Activated naive CD8-positive, alpha-beta T cell treated with anti-CD3 and anti-CD28 coated beads for 36 hours (primary cell): ENCODE results near the gene GRIA1. TPM values are rescaled to one million over a fixed set of nuclear protein-coding genes. Genes with fewer than 3 reads are reported as not detected.

Source experiments
- DNase-seq: peaks from one replicate; pipeline ENCODE4 v3.0.0; 2021
- H3K27ac Mint-ChIP-seq: one replicate; pipeline ENCODE4 v1.8.0; 2022; ENCODE audit warnings: mild to moderate bottlenecking, moderate library complexity, mixed read lengths
- H3K27me3 Mint-ChIP-seq: one replicate; pipeline ENCODE4 v1.8.0; 2022; ENCODE audit warnings: mild to moderate bottlenecking, mixed read lengths
- H3K36me3 Mint-ChIP-seq: one replicate; pipeline ENCODE4 v1.8.0; 2021; ENCODE audit warnings: mild to moderate bottlenecking, mixed read lengths
- H3K4me1 Mint-ChIP-seq: one replicate; pipeline ENCODE4 v1.8.0; 2021; ENCODE audit warnings: mixed read lengths
- H3K4me3 Mint-ChIP-seq: one replicate; pipeline ENCODE4 v1.8.0; 2022; ENCODE audit warnings: mild to moderate bottlenecking, moderate library complexity, mixed read lengths
- H3K9me3 Mint-ChIP-seq: one replicate; pipeline ENCODE4 v1.8.0; 2022; ENCODE audit warnings: mixed read lengths
- total RNA-seq, 2 experiments: library from RNA; stranded (reverse); gene quantifications; one replicate each; pipeline ENCODE4 v1.2.3, GENCODE V29; 2021

Gene GRIA1
- total RNA-seq, 2 experiments from 2014 or later = not detected

- no peak overlapping the region for H3K4me3 Mint-ChIP-seq
- no peaks in the 10 kb centered on the region for H3K4me1 Mint-ChIP-seq
- DNase-seq = no peak
- no peaks in the 10 kb centered on the region for H3K9me3 Mint-ChIP-seq
- no peaks in the 10 kb centered on the region for H3K27me3 Mint-ChIP-seq
- no peaks in the 10 kb centered on the region for H3K36me3 Mint-ChIP-seq
- H3K27ac Mint-ChIP-seq = no peak overlapping the region
These were observed 179.6 kb downstream of the GRIA1 start for GRCh38 chr5:153670101-153670500.

DNA sequence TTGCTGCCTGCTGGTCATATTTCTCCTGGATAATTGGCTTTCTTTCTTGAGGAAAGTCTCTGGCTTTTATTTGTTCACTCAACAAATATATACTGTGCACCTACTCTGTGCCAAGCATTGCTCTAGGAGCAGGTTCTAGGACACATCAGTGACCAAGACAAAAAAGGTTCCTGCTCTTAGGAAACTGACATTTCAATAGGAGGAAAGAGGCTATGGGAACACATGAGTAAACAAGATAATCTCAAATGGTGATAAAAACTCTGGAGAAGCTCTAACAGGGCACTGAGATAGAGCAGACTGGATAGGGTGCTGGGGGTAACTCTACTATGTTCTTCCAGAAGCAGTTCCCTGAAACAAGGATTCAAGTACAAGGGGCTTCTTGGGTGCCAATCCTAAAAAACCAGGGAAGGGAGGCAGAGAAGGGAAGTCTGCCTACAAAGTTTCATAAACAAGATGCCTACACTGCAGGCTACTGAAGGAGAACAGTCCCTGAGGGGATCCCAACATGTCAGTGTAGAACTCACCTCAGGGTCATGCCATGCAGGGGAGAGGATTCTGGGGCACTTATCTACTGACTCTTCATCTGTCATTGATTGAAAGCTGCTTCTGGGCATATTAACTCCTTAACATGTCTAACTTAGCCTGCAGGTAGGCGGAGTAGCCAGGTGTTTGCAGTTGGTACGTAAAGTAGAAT lies 181.3 kb downstream of the GRIA1 start:
- DNase-seq = no peak
- Mint-ChIP-seq H3K9me3 (no peaks in the 10 kb centered on the region), H3K4me1 (no peaks in the 10 kb centered on the region), H3K4me3 (no peak overlapping the region), H3K27ac (no peak overlapping the region), H3K36me3 (no peaks in the 10 kb centered on the region), H3K27me3 (no peaks in the 10 kb centered on the region)

DNA sequence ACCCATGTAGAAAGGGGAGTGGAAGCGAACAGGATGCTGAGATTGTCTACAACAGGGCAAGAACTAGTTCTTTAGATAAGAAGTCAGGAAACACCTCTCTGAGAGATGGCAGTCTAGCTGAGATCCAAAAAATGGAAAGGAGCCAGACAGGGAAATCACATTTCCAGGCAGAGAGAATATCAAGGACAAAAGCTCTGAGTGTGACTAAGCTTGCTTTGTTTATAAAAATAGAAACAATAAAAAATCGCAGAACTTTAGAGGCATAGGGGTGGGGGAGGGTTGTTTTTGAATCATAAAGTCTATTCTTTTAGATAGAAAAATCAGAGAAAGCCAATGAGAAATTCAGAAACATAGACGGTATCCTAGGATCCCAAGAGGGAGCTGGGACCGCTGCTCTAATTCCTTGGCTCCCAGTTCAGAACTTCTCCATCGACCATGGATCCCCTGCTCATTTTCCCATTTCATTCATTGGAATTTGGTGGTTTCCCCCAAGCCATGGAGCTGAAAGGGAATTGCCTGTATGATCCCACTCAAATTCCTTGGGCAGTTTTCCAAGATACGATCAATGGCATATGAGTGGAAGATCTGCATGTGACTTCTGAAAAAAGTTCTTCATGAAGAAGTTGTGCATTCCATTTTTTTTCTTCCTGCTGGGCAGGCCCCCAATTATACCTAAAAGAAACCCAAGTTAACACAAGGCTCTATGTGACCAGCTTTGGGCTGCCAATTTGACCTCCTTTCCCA lies 182.0 kb downstream of the GRIA1 start:
- Mint-ChIP-seq H3K27me3 (no peaks in the 10 kb centered on the region), H3K27ac (no peak overlapping the region), H3K9me3 (no peaks in the 10 kb centered on the region), H3K4me3 (no peak overlapping the region), H3K36me3 (no peaks in the 10 kb centered on the region), H3K4me1 (no peaks in the 10 kb centered on the region)
- no peak for DNase-seq

DNA sequence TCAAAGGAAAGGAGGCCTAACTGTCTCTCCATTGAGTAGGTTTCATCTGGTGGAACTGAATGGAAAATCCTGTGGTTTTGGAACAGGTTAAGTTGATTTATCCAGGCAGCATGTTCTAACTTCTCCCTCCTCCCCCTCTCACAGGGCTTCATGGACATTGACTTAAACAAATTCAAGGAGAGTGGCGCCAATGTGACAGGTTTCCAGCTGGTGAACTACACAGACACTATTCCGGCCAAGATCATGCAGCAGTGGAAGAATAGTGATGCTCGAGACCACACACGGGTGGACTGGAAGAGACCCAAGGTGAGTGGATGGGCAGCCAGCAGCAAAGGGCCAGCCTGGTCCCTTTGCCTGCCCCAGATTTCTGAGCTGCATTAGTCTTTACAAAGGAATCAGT lies 183.9 kb downstream of the GRIA1 start:
- Mint-ChIP-seq H3K27ac (no peak overlapping the region), H3K27me3 (no peaks in the 10 kb centered on the region), H3K36me3 (no peaks in the 10 kb centered on the region), H3K4me3 (no peak overlapping the region), H3K9me3 (no peaks in the 10 kb centered on the region), H3K4me1 (no peaks in the 10 kb centered on the region)
- no peak for DNase-seq

GRCh38 chr5:153676406-153676805 lies 185.9 kb downstream of the GRIA1 start:
- Mint-ChIP-seq H3K27me3 (no peaks in the 10 kb centered on the region), H3K4me3 (no peak overlapping the region), H3K27ac (no peak overlapping the region), H3K36me3 (no peaks in the 10 kb centered on the region), H3K4me1 (no peaks in the 10 kb centered on the region), H3K9me3 (peaks cover 2% of the 10 kb centered on the region)
- no peak for DNase-seq

DNA sequence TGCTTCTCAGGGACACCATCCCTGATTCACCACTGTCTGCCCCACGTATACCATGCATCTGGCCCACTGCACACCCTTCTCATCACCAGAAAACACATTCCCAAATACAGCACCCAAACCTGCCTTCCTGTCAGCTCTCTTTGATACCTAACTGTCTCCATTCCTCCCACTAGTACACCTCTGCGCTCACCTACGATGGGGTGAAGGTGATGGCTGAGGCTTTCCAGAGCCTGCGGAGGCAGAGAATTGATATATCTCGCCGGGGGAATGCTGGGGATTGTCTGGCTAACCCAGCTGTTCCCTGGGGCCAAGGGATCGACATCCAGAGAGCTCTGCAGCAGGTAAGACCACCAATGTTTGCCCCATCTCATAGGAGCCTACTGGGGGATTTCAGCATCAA lies 186.4 kb downstream of the GRIA1 start:
- Mint-ChIP-seq H3K4me3 (no peak overlapping the region), H3K36me3 (no peaks in the 10 kb centered on the region), H3K27ac (no peak overlapping the region), H3K9me3 (peaks cover 2% of the 10 kb centered on the region), H3K4me1 (no peaks in the 10 kb centered on the region), H3K27me3 (no peaks in the 10 kb centered on the region)
- DNase-seq = no peak

DNA sequence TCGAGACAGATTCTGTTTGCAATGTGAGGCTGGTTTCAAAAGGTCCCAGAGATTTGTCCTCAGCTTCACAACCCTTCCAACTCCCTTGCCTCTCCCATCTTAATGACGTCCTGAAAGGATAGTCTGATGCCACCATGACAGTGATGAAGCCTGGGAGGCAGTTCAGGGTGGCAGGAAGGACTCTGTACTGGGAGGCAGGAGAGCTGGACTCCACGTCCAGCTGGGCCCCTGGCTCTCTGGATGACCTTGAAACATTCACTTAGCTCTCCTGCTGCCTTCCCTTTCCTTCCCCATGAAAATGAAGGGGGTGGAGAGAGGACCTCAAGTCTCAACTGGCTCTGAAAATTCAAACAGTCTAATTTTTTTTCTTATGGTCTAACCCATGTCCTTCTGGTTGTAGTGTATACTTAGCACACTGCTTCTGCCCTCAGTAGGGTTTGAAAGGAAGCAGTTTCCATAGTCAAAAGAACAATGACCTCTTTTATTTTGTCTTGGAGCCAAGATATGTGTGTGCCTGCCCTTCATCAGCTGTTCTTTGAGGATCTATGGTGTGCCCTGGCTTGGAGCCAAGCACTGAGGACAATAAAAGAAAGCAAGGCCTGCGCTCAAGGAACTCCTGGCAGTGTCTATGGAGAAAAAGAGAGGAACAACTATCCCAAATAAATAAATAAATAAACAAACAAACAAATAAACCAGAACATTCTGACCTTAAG lies 188.3 kb downstream of the GRIA1 start:
- no peak overlapping the region for H3K27ac Mint-ChIP-seq
- no peaks in the 10 kb centered on the region for H3K4me1 Mint-ChIP-seq
- DNase-seq = no peak
- H3K36me3 Mint-ChIP-seq = no peaks in the 10 kb centered on the region
- H3K9me3 Mint-ChIP-seq = peaks cover 2% of the 10 kb centered on the region
- no peak overlapping the region for H3K4me3 Mint-ChIP-seq
- H3K27me3 Mint-ChIP-seq = no peaks in the 10 kb centered on the region

GRCh38 chr5:153690236-153690635 lies 199.8 kb downstream of the GRIA1 start:
- no peaks in the 10 kb centered on the region for H3K4me1 Mint-ChIP-seq
- no peaks in the 10 kb centered on the region for H3K9me3 Mint-ChIP-seq
- no peaks in the 10 kb centered on the region for H3K27me3 Mint-ChIP-seq
- no peak overlapping the region for H3K27ac Mint-ChIP-seq
- no peak for DNase-seq
- H3K4me3 Mint-ChIP-seq = no peak overlapping the region
- no peaks in the 10 kb centered on the region for H3K36me3 Mint-ChIP-seq

DNA sequence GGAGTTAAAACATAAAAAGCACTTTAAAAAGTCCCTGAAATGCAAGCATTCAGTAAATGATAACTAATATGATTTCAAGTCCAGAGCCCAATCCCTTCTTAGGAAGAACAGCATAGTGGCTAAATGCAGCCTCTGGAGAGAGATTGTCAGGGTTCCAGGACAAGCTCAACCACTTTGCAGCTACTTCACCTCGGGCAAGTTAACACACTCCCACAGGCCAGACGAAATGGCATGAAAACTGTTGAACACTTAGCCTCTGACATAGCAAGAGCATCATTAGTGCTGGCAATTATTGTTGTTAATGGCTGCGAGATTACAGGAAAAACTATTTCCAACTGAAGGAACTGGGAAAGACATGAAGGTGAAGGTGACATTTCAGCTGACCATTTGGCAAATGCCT lies 205.8 kb downstream of the GRIA1 start:
- Mint-ChIP-seq H3K36me3 (no peaks in the 10 kb centered on the region), H3K9me3 (no peaks in the 10 kb centered on the region), H3K4me1 (no peaks in the 10 kb centered on the region), H3K27ac (no peak overlapping the region), H3K4me3 (no peak overlapping the region), H3K27me3 (no peaks in the 10 kb centered on the region)
- DNase-seq = no peak

GRCh38 chr5:153699035-153699434 lies 208.6 kb downstream of the GRIA1 start:
- Mint-ChIP-seq H3K4me1 (no peaks in the 10 kb centered on the region), H3K9me3 (no peaks in the 10 kb centered on the region), H3K27ac (no peak overlapping the region), H3K36me3 (no peaks in the 10 kb centered on the region), H3K4me3 (no peak overlapping the region), H3K27me3 (no peaks in the 10 kb centered on the region)
- no peak for DNase-seq

- H3K36me3 Mint-ChIP-seq = no peaks in the 10 kb centered on the region
- no peaks in the 10 kb centered on the region for H3K27me3 Mint-ChIP-seq
- no peaks in the 10 kb centered on the region for H3K4me1 Mint-ChIP-seq
- no peaks in the 10 kb centered on the region for H3K9me3 Mint-ChIP-seq
- H3K27ac Mint-ChIP-seq = no peak overlapping the region
- no peak overlapping the region for H3K4me3 Mint-ChIP-seq
- no peak for DNase-seq
These were observed 210.5 kb downstream of the GRIA1 start for GRCh38 chr5:153700940-153701339.

- no peaks in the 10 kb centered on the region for H3K27me3 Mint-ChIP-seq
- H3K4me3 Mint-ChIP-seq = no peak overlapping the region
- no peak overlapping the region for H3K27ac Mint-ChIP-seq
- H3K9me3 Mint-ChIP-seq = no peaks in the 10 kb centered on the region
- no peaks in the 10 kb centered on the region for H3K36me3 Mint-ChIP-seq
- no peaks in the 10 kb centered on the region for H3K4me1 Mint-ChIP-seq
- DNase-seq = no peak
These were observed 211.8 kb downstream of the GRIA1 start for GRCh38 chr5:153702265-153702664.

DNA sequence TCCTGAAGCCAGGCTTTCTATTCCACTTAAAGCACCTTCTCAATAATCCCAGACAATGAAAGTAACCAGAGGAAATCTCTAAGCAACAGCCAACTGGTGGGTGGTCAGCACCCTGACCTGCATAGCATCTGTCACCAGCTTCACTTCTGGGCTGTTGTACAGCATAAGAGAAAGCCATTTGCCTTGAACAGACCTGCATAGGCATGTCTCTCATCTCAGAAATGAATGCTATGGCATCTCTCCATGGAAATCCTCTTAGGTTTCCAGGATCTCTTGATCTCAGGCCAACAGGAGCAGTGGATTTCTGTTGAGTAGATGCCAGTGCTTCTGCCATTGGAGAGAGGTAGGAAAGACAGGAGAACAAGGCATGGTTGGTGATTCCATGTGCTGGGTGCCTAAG lies 213.6 kb downstream of the GRIA1 start:
- no peaks in the 10 kb centered on the region for H3K4me1 Mint-ChIP-seq
- H3K4me3 Mint-ChIP-seq = no peak overlapping the region
- H3K9me3 Mint-ChIP-seq = no peaks in the 10 kb centered on the region
- H3K36me3 Mint-ChIP-seq = no peaks in the 10 kb centered on the region
- no peak for DNase-seq
- no peak overlapping the region for H3K27ac Mint-ChIP-seq
- no peaks in the 10 kb centered on the region for H3K27me3 Mint-ChIP-seq

DNA sequence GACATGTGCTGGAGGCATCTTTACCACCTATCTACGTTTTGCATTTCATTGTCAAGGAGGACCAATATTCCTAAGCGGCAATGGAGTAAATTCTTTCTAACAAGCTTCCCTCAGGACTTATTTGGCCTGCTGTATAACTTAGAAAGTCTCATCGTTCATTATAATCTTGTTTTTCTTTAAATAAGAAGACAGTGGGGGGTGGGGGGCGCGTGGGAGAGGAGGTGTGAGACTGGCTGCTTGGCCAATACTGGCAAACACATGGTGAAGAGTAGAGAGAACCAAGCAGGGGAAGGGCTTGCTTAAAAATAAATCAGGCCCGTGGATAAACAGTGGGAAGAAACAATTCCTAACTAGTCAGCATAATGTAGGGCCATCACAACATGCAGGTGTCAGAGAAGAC lies 217.2 kb downstream of the GRIA1 start:
- Mint-ChIP-seq H3K4me1 (no peaks in the 10 kb centered on the region), H3K27me3 (no peaks in the 10 kb centered on the region), H3K4me3 (no peak overlapping the region), H3K9me3 (no peaks in the 10 kb centered on the region), H3K36me3 (no peaks in the 10 kb centered on the region), H3K27ac (no peak overlapping the region)
- DNase-seq = no peak

DNA sequence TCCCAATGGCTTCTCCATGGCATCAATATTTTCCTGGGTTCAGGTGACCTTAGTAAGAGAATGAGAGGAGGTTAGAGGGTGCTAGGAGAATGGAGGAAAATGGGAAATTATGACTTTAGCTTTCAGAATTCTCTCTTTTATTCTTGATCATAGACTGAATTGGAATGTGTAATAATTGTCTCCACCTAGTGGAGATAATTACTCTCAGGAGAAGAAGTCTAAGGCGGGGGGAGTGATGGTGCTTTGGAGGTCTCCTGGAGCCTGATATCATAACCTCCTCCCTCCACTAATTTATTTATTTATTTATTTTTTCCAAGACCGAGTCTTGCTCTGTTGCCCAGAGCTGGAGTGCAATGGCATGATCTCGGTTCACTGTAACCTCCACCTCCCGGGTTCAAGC lies 221.3 kb downstream of the GRIA1 start:
- DNase-seq = no peak
- H3K27ac Mint-ChIP-seq = no peak overlapping the region
- H3K4me3 Mint-ChIP-seq = no peak overlapping the region
- no peaks in the 10 kb centered on the region for H3K27me3 Mint-ChIP-seq
- no peaks in the 10 kb centered on the region for H3K9me3 Mint-ChIP-seq
- H3K4me1 Mint-ChIP-seq = no peaks in the 10 kb centered on the region
- no peaks in the 10 kb centered on the region for H3K36me3 Mint-ChIP-seq
